LHCN-M2 (cell line): Measurements from ENCODE around the gene PRSS1. TPM values are rescaled to one million over a fixed set of nuclear protein-coding genes. Genes with fewer than 3 reads are reported as not detected.
"Not testable (repeated sequence)": the region's sequence is repeated elsewhere in the genome, so short reads cannot be mapped to it uniquely, and the experiment has no call there.

Source experiments
- DNase-seq: peaks from one replicate; pipeline ENCODE4 v3.0.0-alpha.2; 2012; ENCODE audit warnings: low read depth
- polyA plus RNA-seq: library from polyadenylated mRNA; unstranded; fragments of >200 nt; gene quantifications from one replicate; pipeline ENCODE4 v1.2.1, GENCODE V29; 2012; ENCODE audit warnings: missing spikeins
- total RNA-seq: library from RNA; depleted of rRNA; stranded (reverse); fragments of >200 nt; gene quantifications from 2 replicates; pipeline ENCODE4 v1.2.3, GENCODE V29; 2014; rRNA removed

The PRSS1 gene
- not detected in 2 replicates for total RNA-seq
- not detected for polyA plus RNA-seq

DNA sequence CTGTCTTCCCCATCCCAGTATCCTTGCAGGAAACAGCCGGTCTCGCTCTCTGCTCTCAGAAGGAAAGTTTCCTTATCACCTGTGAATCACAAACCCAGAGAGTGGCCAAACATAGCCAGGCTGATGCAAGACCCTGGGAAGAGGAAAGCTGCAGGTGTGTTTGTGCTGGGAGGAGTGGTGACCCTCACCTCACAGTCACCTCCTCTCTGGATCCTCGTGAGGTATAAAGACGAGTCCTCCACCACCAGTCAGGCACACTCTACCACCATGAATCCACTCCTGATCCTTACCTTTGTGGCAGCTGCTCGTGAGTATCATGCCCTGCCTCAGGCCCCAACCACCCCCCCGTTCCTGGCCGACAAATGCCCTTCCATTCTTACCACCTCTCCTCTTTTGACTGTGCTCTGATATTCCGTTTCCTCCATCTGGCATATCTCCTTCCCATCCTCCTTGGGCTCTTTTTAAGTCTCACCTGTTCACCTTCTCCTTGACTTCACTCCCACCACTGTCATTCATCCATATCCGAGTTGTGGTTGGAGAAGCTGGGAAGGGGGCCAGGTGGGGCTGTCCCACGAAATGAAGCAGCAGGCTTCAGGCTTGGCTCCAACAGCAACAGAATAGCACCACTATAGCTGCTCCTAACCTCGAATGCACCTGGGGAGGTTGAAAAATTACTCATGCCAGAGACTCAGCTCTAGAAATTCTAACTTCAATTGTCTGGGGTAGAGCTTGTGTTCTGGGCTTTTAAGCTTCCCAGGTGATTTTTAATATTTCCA lies at the start of gene PRSS1:
TSS of gene PRSS1 (plus strand) at position 255 of the 776 bp plus-strand sequence. CDS start at position 268, 13 bp downstream.
- DNase-seq, result no peak

DNA sequence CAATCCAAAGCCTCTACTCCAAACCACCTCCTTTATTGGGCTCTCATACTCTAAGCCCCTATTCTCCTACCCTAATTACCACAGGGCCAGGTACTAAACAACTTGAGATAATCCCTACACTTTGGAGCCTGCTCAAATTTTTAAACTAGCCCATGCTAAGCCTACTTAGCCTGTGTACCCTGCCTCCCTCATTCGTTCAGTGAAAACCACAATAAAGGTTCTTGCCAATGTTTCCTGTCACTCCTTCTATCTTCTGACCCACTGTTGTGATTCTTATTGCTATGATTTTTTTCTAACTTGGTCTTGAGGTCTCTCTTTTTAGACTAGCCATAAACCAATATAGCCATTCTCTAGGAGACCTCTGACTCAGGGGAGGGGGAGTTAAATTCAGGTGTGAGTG lies 48.3 kb upstream of the PRSS1 start:
- not testable (repeated sequence) for DNase-seq

DNA sequence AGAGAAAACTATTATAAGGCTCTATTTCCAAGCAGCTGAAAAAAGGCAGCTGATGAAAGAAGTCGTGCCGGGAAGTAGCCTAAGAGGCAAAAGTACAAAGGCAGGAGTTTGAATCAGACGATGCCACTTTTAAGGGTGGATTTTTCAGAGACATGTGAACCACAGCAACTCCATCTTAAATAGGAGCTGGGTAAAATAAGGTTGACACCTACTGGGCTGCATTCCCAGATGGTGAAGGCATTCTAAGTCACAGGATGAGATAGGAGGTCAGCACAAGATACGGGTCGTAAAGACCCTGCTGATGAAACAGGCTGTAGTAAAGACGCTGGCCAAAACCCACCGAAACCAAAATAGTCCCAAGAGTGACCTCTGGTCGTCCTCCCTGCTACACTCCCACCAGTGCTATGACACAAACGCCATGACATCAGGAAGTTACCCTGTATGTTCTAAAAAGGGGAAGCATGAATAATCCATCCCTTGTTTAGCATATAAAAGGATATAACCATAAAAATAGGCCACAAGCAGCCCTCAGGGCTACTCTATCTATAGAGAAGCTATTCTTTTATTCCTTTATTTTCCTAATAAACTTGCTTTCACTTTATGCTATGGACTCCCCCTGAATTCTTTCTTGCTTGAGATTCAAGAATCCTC lies 45.5 kb upstream of the PRSS1 start:
- no peak for DNase-seq

DNA sequence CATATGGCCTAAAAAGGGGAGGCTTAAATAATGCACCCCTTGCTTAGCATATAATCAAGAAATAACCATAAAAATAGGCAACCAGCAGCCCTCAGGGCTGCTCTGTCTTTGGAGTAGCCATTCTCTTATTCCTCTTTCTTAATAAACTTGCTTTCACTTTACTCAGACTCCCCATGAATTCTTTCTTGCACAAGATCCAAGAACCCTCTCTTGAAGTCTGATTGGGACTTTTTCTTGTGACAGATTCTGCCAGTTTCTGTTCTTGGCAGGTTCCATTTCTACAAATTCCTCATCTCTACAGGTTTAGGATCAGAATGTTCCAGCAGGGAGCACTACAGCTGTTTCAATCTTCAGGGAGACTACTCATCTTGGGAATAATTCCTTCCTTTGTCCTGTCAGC lies 40.5 kb upstream of the PRSS1 start:
- DNase-seq, result peak; percentile 4

DNA sequence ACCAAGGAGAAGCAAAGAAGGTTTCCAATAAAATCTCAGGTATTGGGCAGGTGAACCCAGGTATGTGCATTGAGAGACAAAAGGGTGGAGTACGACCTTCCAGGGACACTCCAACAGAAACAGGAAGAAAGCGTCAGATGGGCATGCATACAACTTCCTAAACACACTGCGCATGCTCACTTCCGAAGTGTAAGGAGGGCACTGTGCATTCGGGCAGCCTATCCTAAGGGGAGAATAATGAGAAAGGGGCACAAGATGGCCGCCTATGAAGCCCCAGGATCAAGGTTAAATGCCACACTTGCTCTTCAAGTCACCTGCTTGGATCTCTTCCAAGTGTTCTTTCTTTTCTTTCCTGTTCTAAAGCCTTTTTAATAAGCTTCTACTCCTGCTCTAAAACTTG lies 39.4 kb upstream of the PRSS1 start:
- no peak for DNase-seq

DNA sequence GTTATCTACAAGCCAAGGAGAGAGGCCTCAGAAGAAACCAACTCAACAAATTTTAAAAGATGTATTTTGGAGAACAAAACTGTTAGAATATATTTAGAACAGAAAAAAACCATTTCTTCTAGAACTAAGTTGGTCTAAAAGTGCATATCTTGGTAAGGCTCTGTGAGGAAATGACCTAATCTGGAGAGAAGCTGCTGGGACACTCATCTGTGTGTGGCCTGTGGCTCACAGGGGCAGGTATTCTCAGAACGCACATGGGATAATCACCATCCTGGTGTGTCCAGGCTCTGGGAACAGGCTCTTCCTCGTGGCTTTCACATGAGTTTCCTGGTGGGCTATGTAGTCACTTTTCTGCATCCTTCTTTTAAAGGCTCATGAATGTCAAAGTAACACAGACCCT lies 38.1 kb upstream of the PRSS1 start:
- DNase-seq, result no peak

DNA sequence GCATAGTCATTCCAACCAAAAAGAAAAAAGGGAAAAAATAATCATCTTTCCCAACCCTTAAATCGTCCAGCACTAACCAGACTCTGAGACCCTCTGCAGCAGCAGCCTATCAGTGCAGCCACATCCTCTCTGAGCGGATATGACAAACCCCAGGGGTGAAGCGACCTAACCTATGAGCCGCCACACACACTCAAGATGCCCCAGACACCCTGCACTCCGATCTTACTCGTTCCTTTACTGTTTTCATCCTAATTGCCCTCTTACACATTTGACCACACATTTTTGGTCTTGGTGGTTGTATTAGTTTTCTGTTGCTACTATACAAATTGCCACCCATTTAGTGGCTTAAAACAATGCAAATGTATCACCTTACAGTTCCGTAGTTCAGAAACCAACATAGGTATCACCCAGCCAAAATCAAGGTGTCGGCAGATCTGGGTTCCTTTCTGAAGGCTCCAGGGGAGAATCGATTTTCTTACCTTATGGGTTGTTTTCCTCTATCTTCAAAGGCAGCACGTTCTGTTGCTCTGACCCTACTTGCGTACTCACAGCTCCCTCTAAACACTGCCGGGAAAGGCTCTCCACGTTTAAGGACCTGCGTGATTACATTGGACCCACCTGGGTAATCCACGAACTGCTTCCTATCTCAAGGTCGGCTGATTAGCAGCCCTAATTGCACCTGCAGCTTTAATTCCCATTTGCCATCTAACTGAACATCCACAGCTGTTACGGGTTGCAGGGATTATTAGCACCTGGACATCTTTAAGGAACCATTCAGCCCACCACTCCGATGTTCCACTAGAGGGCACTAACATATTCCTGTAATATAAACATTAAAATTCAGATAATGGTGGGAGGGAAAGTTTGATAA lies 37.3 kb upstream of the PRSS1 start:
- peak; percentile 28 for DNase-seq

DNA sequence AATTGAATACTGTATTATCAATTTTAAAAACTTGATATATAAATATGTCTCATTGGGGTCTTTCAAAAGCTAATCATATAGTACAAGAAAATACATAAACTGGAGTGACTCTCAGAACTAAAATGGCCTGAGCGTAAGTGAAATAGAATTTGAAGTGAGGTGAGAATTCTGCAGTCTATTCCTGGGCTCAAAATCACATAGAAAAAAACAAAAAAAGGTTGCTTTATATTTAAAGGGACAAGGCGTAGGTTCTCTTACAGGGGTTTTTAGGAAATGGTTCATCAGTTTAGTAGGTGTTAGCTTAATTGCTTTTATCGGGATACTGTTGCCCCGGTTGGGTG lies 36.7 kb upstream of the PRSS1 start:
- DNase-seq, result no peak

DNA sequence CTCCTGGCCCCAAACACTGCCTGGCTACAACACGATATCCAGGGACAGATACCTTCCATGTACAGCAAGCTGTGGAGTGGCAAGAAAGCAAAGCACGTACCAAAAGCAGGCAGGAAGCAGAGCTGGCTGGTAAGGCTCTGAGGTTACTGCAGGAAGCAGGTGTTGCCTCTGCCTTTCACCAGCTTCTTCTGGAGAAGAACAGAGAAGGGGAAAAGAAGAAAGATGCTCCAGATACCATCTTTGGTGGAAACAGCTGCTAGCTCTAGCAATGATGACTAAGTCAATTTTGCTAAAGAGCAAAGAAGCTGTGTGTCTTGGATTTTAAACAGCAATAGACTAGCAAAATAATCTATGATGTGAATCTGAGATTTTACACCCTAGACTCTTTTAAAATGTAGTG lies 34.9 kb upstream of the PRSS1 start:
- no peak for DNase-seq

DNA sequence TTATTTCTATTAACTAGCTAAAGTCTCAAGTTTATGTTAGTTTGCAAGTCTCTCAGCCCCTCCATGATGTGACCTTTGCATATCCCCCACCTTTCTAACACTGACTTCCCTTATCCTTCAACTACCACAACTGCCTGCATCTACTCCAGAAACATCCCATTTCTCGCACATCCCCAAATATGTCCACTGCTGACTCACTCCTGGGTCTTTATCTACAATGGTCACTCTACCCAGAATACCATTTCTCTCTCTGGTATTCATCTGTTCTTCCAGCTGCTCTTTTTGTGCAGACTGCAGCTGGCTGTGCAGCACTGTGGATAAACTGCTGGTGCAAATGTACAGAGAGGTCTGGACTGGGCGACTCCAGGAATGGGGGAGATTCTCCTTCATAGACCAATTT lies 32.7 kb upstream of the PRSS1 start:
- DNase-seq, result no peak

DNA sequence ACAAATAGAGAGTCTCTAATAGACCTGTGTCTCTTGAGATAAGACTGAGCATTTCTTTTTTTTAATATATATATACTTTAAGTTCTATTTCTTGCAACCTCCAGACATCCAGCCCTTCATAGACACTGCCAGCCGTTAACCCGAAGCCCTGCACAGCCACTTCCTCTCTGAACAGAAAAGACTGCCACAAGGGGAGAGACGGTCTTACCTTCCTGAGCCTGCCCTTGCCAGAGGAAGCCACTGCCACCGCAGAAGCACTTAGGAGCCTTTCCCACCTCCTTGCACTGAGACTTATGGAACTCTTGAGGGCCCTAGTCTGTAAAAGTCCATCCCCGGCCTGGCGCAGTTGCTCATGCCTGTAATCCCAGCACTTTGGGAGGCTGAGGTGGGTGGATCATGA lies 31.8 kb upstream of the PRSS1 start:
- DNase-seq, result no peak

DNA sequence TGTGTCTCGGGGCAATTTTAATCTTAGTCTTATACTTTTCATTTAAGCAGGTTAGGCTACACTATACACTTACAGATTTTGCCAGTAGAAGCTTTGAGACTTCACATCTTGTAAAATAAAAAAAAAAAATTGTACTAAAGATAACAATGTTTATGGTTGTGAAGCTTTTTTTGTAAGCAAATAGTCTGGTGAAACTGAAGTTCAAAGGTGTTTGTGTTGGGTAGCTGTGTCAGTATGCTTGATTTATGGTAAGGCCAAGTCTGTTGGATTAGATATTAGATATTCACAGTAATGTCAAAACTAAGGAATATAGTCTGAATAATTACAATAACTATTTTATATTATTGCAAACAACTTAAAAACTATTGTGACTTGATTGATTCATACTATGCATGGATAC lies 31.0 kb upstream of the PRSS1 start:
- no peak for DNase-seq

DNA sequence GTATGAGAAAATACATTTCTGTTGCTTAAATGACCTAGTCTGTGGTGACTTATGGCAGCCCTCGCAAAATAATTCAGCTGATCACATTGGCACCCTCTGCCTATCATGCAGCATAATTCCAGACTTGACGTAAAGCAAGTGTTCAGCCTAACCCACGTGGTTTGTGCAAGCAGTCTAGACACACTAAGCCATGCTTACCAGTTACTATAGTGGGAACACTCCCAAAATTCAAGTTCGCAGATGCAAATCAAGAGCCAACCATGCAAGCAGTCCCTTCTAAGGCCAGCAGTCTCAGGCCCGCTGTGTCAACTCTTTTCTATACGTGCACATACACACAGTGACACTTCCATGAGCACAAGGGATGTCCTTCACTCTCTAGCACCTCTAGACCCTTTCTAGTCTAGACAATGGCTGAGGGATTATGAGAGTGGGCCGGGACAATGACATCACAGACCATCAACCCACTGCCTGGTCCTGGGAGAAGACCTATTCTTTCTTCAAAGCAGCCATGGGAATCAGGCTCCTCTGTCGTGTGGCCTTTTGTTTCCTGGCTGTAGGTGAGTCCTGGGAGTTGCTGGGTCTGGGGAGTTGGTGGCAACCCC lies 29.0 kb upstream of the PRSS1 start:
- no peak for DNase-seq

DNA sequence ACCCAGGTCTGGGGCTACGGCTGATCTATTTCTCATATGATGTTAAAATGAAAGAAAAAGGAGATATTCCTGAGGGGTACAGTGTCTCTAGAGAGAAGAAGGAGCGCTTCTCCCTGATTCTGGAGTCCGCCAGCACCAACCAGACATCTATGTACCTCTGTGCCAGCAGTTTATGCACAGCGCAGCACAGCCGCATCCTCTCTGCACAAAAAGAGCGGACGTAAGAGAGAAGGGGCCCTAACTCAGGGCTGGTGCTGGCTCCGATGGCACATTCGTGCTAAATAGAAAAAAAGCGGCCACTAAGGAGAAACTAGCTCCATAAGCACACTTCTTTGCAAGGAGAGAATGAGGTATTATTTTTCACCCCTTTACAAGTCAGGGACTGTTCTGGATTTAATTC lies 28.3 kb upstream of the PRSS1 start:
- DNase-seq, result no peak

DNA sequence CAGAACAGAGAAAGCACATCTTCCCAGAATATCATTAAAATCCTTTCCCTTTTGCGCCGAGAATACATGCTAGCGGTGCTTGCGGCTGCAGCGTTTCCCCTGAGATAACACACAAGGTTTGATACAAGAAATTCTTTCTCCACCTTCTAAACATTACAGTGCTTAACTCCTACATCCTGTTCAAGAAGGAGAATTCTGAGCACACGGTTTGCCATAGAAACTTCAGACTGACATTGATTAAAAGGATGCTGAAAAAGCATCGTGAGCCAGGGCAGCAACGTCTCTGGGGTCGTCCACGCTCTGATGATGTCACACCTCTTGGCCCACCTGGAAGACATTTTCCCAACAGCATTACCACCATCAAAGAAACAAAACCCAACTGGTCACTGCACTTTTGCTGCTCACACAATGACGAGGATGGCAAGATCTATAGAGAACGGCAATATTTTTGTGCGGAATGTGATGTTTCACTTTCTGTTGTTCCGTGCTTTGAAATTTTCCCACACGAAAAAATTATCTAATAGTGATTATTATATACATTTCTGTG lies 27.0 kb upstream of the PRSS1 start:
- no peak for DNase-seq

DNA sequence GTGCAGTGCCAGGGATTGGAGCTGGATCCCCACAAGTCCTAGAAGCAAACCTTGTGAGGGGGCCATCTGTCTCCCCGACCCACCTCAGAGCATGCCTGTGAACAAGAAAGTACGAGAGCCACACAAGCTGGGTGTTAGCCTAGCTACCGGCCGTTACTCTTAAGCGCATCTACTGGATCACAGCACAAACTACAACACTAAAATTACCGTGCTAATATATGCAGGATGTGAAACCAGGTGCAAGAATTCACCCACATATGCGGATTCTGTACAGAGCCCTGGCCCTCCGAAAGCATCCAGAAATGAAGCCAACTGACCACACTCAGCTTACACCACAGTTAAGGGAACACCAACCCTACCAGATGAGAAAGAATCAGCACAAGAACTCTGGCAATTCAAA lies 16.0 kb upstream of the PRSS1 start:
- no peak for DNase-seq

DNA sequence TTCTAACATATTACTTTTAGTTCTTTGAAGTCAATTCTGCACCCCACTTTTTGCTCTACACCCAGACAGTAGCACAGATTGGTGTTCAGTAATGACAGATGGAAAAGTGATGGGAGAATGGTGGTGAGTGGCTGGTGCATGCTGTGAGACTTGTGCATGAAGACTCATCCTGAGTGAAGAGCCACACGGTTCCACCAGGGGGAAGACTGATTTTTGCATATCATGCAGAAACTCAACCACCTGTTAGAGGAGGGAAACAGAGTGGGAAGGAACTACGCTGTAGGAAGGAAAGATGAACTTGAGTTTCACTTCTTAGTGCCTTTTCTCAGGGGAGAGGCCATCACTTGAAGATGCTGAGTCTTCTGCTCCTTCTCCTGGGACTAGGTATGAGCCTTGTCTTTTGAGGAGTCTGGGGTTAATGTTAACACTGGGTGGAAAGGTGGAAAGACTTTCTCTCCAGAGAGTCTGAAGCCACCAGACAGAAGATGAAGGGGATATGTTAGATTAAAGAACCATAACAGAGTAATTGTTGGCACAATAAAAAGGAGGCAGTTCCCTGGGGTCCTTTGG lies 9.3 kb upstream of the PRSS1 start:
- peak; percentile 8 for DNase-seq

DNA sequence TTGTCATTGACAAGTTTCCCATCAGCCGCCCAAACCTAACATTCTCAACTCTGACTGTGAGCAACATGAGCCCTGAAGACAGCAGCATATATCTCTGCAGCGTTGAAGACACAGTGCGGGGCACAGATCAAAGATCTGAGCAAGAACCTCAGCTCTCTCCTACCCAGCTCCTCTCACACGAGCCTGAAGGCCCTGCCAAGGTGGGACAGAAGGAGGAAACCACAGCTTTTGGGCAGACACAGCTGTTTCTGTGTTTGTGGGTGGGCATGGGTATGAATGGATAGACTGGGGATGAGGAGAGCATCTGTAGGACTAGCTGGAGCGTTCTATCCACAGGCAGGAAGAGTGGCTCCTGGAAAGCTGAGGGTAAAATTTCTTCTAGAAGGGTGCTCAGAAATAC lies 8.5 kb upstream of the PRSS1 start:
- no peak for DNase-seq

DNA sequence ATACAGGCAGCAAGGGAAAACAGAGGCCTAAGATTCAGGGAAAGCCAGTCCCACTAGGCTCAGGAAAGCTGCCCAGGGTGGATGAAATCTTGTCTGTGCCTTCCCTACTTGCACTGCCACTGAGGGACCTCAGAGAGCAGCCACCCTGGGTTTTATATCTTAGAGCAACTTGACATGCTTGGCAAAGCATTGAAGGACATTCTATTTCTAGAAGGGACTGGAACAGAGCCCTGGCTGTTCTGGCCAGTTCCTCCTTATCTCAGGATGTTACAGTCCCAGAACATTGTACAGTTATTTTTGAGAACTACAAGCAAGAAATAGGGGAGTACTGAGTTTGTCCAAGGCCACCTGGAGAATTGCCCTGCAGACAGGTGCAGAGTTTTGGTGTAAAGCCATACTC lies 7.3 kb upstream of the PRSS1 start:
- not testable (repeated sequence) for DNase-seq

DNA sequence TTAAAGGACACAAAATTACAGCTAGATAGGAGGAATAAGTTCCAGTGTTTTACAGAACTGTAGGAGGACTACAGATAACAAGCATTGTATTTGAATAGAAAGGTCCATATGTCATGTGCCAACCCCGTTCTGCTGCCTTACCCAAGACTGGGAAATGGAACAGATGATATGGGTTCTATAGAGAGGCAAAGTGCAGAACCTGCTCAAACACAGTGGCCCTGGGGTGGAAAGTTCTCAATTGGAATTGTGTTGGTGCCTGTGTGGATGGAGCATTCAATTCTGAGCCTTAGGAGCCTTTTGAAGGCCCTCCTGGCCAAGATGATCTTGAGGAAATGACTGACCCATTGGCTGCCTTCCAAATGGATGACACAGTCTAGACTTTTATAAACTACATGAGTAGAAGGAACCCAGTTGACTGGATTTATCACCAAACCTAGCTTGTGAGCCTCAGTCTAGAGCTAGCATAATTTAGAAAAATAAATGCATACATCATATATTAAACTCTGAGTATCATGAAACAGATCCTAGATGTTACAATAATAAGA lies 4.1 kb upstream of the PRSS1 start:
- DNase-seq, result peak; percentile 28

DNA sequence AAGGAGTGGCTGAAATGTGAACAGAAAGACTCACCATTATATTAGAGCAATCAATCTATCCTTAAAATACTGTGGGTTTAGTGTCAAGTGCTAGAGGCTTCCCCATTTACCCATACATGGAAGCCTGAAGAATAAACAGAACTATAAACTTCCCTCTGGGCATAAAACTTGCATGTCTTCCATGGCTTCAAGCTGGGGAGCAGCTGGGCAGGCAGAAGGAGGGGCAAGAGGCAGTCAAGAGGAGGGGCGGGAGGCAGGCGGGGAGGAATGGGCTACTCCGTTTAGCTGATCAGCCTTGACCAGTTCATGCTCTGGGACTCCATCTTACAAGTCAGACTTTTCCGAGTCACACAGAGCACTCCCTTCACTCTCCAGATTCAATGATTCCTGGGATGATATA lies 3.5 kb upstream of the PRSS1 start:
- no peak for DNase-seq
